T-helper 17 cell (primary cell): ENCODE measurements around the gene CYP2E1. TPM values are rescaled to one million over a fixed set of nuclear protein-coding genes. Genes with fewer than 3 reads are reported as not detected.
"Not testable (repeated sequence)": the region's sequence is repeated elsewhere in the genome, so short reads cannot be mapped to it uniquely, and the experiment has no call there.

Experiments used
- ATAC-seq: fragments of 150-1000 bp; cut with Tn5 transposase; 2 replicates; pipeline ENCODE4 v1.10.0; 2021; ENCODE audit warnings: mild to moderate bottlenecking, moderate library complexity
- DNase-seq, 3 donors: peaks; one replicate each; pipeline versions ENCODE4 v3.0.0 to v3.0.0-alpha.2; 2020 to 2021
- H3K9me3 ChIP-seq: one replicate; pipeline ENCODE4 v1.7.0; 2013; ENCODE audit warnings: low read length, mild to moderate bottlenecking; ENCODE audit not compliant: control insufficient read depth, poor library complexity, severe bottlenecking
- H3K27ac Mint-ChIP-seq: one replicate; pipeline ENCODE4 v1.8.0; 2022; ENCODE audit warnings: mild to moderate bottlenecking, moderate library complexity, mixed read lengths
- H3K27me3 Mint-ChIP-seq: one replicate; pipeline ENCODE4 v1.8.0; 2022; ENCODE audit warnings: mixed read lengths
- H3K36me3 Mint-ChIP-seq: one replicate; pipeline ENCODE4 v1.8.0; 2022; ENCODE audit warnings: low read depth, mixed read lengths
- H3K4me1 Mint-ChIP-seq: one replicate; pipeline ENCODE4 v1.8.0; 2022; ENCODE audit warnings: mild to moderate bottlenecking, mixed read lengths
- H3K4me3 Mint-ChIP-seq: one replicate; pipeline ENCODE4 v1.8.0; 2022; ENCODE audit warnings: mild to moderate bottlenecking, moderate library complexity, mixed read lengths
- total RNA-seq, 4 donors: library from RNA in 2 of 4; stranded (reverse) in 2 of 4; gene quantifications; one replicate each; pipeline ENCODE4 v1.2.3 and lab custom pipeline; 2022 to 2026

CYP2E1 gene
- 10 to 100 TPM; 12.3 to 14.5 TPM for total RNA-seq
- 4.1 to 5.8 reads per million in 2 donors for total RNA-seq (lab: John Stamatoyannopoulos, UW)

DNA sequence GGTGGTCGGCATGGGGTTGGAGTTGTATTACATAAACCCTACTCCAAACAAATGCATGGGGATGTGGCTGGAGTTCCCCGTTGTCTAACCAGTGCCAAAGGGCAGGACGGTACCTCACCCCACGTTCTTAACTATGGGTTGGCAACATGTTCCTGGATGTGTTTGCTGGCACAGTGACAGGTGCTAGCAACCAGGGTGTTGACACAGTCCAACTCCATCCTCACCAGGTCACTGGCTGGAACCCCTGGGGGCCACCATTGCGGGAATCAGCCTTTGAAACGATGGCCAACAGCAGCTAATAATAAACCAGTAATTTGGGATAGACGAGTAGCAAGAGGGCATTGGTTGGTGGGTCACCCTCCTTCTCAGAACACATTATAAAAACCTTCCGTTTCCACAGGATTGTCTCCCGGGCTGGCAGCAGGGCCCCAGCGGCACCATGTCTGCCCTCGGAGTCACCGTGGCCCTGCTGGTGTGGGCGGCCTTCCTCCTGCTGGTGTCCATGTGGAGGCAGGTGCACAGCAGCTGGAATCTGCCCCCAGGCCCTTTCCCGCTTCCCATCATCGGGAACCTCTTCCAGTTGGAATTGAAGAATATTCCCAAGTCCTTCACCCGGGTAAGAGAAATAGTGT, at the start of gene CYP2E1:
Gene CYP2E1, plus strand, starts transcription at position 407 of the 632 bp plus-strand sequence. Its CDS starts 33 bp downstream, at position 440.
- Mint-ChIP-seq H3K27ac (peak within 1 kb of the TSS; percentile 89), H3K4me3 (peak within 1 kb of the TSS; percentile 92), H3K27me3 (peaks cover 43% of the 10 kb centered on the region), H3K4me1 (peaks cover 23% of the 10 kb centered on the region), H3K36me3 (peaks cover 7% of the 10 kb centered on the region)
- no peak for ATAC-seq
- H3K9me3 ChIP-seq = peaks cover 4% of the 10 kb centered on the region
- DNase-seq = no peak

GRCh38 chr10:133481086-133481643, 46.0 kb upstream of the CYP2E1 start:
- Mint-ChIP-seq H3K27me3 (no peaks in the 10 kb centered on the region), H3K27ac (peak overlapping the region; percentile 39), H3K36me3 (peaks cover 3% of the 10 kb centered on the region), H3K4me1 (peaks cover 4% of the 10 kb centered on the region), H3K4me3 (no peak overlapping the region)
- ATAC-seq (no peak), DNase-seq (no peak)
- H3K9me3 ChIP-seq = no peaks in the 10 kb centered on the region

DNA sequence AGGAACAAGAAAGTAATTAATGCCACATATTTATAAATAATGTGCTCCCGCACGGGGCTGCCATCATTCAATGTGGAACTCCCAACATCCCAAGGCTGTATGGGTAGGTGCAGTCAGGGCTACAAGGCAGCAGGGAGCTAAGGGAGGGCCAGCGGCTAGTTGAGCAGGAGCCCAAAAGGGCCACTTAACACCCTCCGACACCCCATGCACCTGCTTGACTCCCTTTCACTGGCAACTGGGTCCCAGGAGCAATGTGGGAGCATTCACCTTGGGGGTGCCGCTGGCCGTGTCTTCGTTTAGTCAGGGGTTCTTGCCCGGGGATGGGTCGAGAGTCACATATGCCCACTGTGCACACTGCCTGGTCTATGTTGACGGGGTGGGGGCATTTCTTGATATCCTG, 45.5 kb upstream of the CYP2E1 start:
- Mint-ChIP-seq H3K4me3 (no peak overlapping the region), H3K27me3 (no peaks in the 10 kb centered on the region), H3K36me3 (peaks cover 2% of the 10 kb centered on the region), H3K27ac (peak overlapping the region; percentile 39), H3K4me1 (peaks cover 2% of the 10 kb centered on the region)
- ATAC-seq (no peak), DNase-seq (no peak)
- peaks cover under 1% of the 10 kb centered on the region for H3K9me3 ChIP-seq

- Mint-ChIP-seq H3K4me3 (no peak overlapping the region), H3K4me1 (no peaks in the 10 kb centered on the region), H3K36me3 (no peaks in the 10 kb centered on the region), H3K27ac (no peak overlapping the region), H3K27me3 (no peaks in the 10 kb centered on the region)
- DNase-seq = no peak
- peaks cover 3% of the 10 kb centered on the region for H3K9me3 ChIP-seq
- no peak for ATAC-seq
These were observed 42.3 kb upstream of the CYP2E1 start for GRCh38 chr10:133484818-133485217.

DNA sequence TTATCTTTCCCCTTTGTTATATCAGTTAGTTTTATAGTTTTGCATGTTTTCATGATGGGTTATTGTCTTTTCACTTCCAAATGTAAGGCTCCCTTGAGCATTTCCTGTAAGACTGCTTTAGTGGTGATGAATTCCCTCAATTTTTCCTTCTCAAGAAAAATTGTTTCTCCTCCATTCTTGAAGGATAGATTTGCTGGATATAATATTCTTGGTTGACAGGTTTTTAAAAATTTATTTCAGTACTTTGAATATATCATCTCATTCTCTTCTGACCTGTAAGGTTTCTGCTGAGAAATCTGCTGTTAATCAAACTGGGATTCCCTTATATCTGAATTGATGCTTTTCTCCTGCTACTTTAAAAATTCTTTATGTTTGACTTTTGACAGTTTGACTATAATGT, 40.1 kb upstream of the CYP2E1 start:
- H3K9me3 ChIP-seq = peaks cover 3% of the 10 kb centered on the region
- H3K4me3 Mint-ChIP-seq = no peak overlapping the region
- no peak overlapping the region for H3K27ac Mint-ChIP-seq
- H3K27me3 Mint-ChIP-seq = no peaks in the 10 kb centered on the region
- H3K36me3 Mint-ChIP-seq = no peaks in the 10 kb centered on the region
- ATAC-seq (no peak), DNase-seq (no peak)
- peaks cover 4% of the 10 kb centered on the region for H3K4me1 Mint-ChIP-seq

DNA sequence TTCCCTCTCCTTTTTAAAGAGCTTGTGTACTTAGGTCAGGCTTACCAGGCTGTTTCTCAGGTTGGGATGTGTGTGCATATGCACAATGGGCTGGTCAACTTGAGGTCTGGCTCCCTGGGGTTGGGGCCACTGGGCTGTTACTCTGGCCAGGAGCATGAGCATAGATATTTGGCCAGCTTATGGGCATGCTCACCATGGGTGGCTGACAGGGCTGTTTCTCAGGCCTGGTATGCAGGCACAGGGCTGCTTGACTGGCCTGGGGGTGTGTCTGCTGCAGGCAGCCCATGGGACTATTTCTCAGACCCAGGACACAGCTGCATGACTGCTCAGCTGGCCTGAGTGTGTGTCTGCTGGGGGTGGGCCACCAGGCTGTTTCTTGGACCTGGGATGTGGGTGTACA, 38.8 kb upstream of the CYP2E1 start:
- DNase-seq = no peak
- H3K4me3 Mint-ChIP-seq = no peak overlapping the region
- no peaks in the 10 kb centered on the region for H3K27me3 Mint-ChIP-seq
- ATAC-seq = no peak
- H3K36me3 Mint-ChIP-seq = no peaks in the 10 kb centered on the region
- H3K4me1 Mint-ChIP-seq = peaks cover 4% of the 10 kb centered on the region
- peaks cover 3% of the 10 kb centered on the region for H3K9me3 ChIP-seq
- no peak overlapping the region for H3K27ac Mint-ChIP-seq

DNA sequence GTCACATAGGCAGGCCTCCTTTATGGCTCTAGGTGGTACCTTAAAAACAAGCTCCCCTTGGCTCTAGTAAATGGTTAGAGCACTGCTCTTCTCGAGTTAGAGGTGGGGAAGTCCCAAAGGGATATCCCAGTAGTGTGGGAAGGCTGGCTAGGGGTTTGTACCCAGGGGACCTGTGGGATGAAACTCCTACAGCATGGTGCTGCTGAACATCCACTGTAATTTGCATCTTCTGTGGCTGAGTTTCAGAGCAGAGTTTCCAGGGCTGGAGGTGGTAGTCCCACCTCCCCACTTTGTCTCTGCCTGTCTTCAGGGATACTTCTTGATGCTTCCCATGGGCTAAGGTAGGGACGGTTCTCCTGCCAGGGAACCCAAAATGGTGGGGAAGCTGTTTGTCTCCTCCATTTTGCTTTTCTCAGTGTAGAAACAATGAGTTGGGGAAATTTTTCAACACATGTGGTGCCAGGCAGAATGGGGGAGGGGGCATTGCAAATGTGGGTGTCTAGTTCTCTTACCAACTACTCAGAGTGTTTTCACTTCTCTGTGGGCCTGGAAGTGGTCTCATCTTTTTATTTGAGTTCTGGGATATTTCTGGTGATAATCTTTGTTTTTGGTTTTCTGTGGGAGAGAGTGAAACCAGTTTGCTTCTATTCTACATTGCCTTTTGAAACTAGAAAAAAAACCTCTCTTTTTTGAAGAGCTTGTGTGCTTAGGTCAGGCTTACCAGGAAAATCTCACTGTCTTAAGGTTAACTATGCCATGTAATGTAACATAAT, 37.2 kb upstream of the CYP2E1 start:
- Mint-ChIP-seq H3K27ac (no peak overlapping the region), H3K4me1 (peaks cover 4% of the 10 kb centered on the region), H3K4me3 (no peak overlapping the region), H3K27me3 (no peaks in the 10 kb centered on the region), H3K36me3 (no peaks in the 10 kb centered on the region)
- peaks cover 3% of the 10 kb centered on the region for H3K9me3 ChIP-seq
- DNase-seq (no peak), ATAC-seq (no peak)

- H3K4me3 Mint-ChIP-seq, H3K27ac Mint-ChIP-seq, H3K4me1 Mint-ChIP-seq, H3K27me3 Mint-ChIP-seq, H3K9me3 ChIP-seq, DNase-seq, H3K36me3 Mint-ChIP-seq, ATAC-seq: not testable (repeated sequence)
These were observed 33.6 kb upstream of the CYP2E1 start for GRCh38 chr10:133493562-133493961.

DNA sequence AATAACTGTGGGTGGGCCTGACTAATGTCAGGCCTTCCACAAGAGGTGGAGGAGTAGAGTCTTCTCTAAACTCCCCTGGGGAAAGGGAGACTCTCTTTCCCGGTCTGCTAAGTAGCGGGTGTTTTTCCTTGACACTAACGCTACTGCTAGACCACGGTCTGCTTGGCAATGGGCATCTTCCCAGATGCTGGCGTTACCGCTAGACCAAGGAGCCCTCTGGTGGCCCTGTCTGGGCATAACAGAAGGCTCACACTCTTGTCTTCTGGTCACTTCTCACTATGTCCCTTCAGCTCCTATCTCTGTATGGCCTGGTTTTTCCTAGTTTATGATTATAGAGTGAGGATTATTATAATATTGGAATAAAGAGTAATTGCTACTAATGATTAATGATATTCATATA, 29.8 kb upstream of the CYP2E1 start:
- H3K9me3 ChIP-seq, ATAC-seq, DNase-seq, H3K27me3 Mint-ChIP-seq, H3K4me3 Mint-ChIP-seq, H3K4me1 Mint-ChIP-seq, H3K27ac Mint-ChIP-seq, H3K36me3 Mint-ChIP-seq: not testable (repeated sequence)

DNA sequence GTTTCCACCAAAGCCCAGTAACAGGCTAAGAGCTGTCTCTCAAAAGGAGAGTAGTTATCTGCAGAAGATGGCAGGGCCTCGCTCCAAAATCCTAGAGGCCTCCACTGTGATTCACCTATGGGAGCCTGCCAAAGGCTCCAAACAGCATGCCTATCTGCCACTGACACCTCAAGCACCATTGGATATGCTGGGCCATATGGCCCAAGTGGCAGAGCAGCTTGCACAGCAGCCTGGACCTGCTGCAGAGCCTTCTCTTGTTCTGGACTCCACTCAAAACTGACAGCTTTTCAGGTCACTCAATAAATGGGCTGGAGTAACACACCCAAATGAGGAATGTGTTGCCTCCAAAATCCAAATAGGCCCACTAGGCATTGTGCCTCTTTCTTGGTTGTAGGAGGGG, 28.0 kb upstream of the CYP2E1 start:
- ATAC-seq, H3K4me1 Mint-ChIP-seq, H3K4me3 Mint-ChIP-seq, H3K27me3 Mint-ChIP-seq, H3K9me3 ChIP-seq, H3K27ac Mint-ChIP-seq, DNase-seq, H3K36me3 Mint-ChIP-seq: not testable (repeated sequence)

DNA sequence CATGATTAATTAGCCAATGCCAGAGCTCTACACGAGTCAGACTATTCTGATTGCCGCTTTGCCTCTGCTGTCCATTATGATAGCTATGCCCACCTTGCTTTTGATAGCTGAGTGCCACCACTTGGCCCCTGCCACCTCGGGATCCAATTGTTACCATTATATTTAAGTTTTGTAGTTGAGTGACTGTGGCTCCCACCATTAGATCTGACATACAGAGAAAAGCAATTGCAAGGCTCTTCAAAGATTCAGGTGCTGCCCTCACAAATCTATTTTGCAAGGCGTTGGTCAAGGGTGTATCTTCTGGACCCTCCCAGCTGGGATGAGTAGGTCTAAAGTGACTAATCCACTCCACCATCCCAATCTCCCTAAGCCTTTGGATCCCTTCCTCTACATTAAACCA, 26.3 kb upstream of the CYP2E1 start:
- H3K9me3 ChIP-seq, DNase-seq, H3K4me1 Mint-ChIP-seq, H3K36me3 Mint-ChIP-seq, H3K4me3 Mint-ChIP-seq, ATAC-seq, H3K27ac Mint-ChIP-seq, H3K27me3 Mint-ChIP-seq: not testable (repeated sequence)

GRCh38 chr10:133509700-133510099, 17.5 kb upstream of the CYP2E1 start:
- no peaks in the 10 kb centered on the region for H3K9me3 ChIP-seq
- peaks cover 5% of the 10 kb centered on the region for H3K27me3 Mint-ChIP-seq
- peaks cover 3% of the 10 kb centered on the region for H3K36me3 Mint-ChIP-seq
- H3K27ac Mint-ChIP-seq = peak overlapping the region; percentile 19
- peak; percentile 68 for ATAC-seq
- no peak for DNase-seq
- no peak overlapping the region for H3K4me3 Mint-ChIP-seq
- peaks cover 10% of the 10 kb centered on the region for H3K4me1 Mint-ChIP-seq

DNA sequence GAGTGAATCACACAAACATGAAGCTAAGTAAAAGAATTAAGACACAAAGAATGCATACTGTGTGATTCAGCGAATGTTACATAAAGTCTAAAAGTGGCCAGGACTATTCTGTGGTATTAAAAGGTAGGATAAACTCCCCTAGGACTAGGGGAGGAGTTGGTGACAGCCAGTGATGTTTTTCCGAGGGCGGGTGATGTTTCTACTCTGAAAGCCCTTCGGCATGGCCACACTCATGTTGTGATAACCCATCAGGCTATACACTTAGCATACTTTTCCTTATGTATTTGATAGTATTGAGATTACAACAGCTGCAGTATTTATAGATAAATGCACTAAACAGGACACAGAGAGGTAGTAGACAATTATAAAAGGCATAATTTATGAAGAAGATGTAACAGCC, 15.8 kb upstream of the CYP2E1 start:
- peaks cover 3% of the 10 kb centered on the region for H3K36me3 Mint-ChIP-seq
- H3K9me3 ChIP-seq = no peaks in the 10 kb centered on the region
- DNase-seq (no peak), ATAC-seq (no peak)
- no peak overlapping the region for H3K4me3 Mint-ChIP-seq
- peaks cover 5% of the 10 kb centered on the region for H3K27me3 Mint-ChIP-seq
- H3K27ac Mint-ChIP-seq = no peak overlapping the region
- H3K4me1 Mint-ChIP-seq = peaks cover 10% of the 10 kb centered on the region
